Panc1 (cell line): ENCODE data around the gene ADAMTS2.

Experiments used
- POLR2AphosphoS5 ChIP-seq: IDR thresholded peaks from 2 replicates; pipeline ENCODE4 v1.6.1; 2012; ENCODE audit warnings: mild to moderate bottlenecking, low read depth, low read length, moderate library complexity
- TCF7L2 ChIP-seq: IDR thresholded peaks from 2 replicates; pipeline ENCODE4 v1.6.1; 2011; ENCODE audit warnings: mild to moderate bottlenecking, low read depth, low read length, inconsistent platforms
- TF ChIP-seq, protein P1 (sequence below): fragments of 450-650 bp; IDR thresholded peaks from 2 replicates; pipeline ENCODE4 v1.5.1; 2017; ENCODE audit warnings: mild to moderate bottlenecking

GRCh38 chr5:179225387-179225786 lies 119.9 kb downstream of the ADAMTS2 start:
- TF ChIP-seq POLR2AphosphoS5 (no peak), TCF7L2 (no peak)
- TF ChIP-seq, protein P1, sequence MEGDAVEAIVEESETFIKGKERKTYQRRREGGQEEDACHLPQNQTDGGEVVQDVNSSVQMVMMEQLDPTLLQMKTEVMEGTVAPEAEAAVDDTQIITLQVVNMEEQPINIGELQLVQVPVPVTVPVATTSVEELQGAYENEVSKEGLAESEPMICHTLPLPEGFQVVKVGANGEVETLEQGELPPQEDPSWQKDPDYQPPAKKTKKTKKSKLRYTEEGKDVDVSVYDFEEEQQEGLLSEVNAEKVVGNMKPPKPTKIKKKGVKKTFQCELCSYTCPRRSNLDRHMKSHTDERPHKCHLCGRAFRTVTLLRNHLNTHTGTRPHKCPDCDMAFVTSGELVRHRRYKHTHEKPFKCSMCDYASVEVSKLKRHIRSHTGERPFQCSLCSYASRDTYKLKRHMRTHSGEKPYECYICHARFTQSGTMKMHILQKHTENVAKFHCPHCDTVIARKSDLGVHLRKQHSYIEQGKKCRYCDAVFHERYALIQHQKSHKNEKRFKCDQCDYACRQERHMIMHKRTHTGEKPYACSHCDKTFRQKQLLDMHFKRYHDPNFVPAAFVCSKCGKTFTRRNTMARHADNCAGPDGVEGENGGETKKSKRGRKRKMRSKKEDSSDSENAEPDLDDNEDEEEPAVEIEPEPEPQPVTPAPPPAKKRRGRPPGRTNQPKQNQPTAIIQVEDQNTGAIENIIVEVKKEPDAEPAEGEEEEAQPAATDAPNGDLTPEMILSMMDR: no peak
